IPS-NIHi7 (cell line): Measurements from ENCODE around the gene TBR1.

Source experiments
- DNase-seq: peaks from one replicate; pipeline ENCODE4 v3.0.0; 2012; ENCODE audit warnings: mixed read lengths; ENCODE audit errors: extremely low spot score

The TBR1 gene

GRCh38 chr2:161415987-161416707 is at the start of gene TBR1:
Gene TBR1 (plus strand): TSS chr2:161416297. CDS start chr2:161416411, 114 bp downstream.
- DNase-seq = no peak

GRCh38 chr2:161367675-161368074 is 48.4 kb upstream of the TBR1 start:
- no peak for DNase-seq

DNA sequence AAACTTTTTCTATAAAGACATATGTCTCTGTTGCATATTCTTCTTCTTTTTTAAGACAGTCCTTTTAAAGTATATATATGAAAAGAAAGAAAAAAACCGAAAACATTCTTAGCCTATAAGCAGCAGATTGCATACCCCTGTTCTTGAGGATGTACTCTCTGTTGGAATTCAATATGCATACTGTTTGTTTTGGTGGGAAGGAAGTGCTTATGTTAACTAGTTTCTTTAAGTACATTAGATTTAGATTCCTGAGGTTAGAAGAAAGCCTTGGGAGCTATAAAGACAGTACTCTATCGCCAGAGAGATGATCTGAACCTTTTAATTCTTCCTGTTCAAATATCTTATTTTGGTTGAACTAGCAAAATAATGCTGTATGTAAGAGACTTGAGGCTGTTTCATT is 46.8 kb upstream of the TBR1 start:
- no peak for DNase-seq

GRCh38 chr2:161370981-161371380 is 45.1 kb upstream of the TBR1 start:
- no peak for DNase-seq

DNA sequence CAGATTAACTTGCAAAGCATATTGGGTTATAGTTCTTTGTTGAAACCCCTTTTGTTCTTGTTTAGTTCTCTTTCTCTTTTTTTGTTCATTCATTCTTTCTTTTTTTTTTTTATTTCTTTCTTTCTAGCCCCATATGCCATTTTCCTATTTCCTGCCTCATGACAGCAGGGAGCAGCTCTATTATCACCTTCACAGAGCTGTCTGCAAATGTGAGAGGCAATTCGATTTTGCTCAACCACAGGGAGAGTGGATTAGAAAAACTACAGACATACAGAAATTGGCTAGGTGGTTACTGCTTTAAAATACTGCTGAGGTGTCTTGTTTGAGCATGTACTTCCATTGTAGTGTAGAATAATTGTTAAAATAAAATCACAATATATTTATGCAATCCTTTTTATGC is 44.2 kb upstream of the TBR1 start:
- no peak for DNase-seq

DNA sequence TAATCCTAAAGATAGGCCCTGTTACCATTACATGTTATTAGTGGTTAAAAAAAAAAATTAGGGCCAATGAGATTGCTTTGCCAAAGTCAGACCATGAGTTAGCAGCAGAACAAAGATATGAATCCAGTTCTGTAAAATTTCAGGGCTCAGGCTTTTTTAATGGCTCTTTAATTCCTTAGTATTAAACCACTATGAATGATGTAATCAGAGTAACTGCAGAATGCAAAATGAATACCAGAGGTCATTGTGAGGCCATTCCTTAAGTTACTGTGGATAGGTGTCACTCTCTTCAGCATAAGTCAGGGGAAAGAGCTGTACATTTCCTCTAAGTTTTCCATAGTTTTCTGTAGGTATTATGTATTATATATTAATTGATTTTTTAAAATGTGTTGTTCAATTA is 42.2 kb upstream of the TBR1 start:
- no peak for DNase-seq

DNA sequence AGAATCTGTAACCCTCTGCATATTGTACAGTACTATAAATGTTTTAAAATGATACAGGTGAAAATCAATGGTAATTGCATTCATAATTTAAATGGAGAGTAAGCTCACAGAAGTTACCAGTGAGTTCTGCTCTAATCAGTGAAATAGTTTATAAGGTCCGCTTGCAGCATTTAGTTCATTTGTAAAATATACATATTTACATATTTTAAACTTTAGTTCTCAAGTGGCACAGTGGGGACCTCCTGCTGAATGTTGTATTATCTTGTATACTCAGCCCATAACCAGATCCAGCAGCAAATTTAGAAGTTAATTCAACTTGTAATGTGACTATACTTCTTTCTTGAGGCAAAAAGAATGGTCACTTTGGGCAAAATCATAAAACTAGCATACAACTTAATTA is 41.7 kb upstream of the TBR1 start:
- no peak for DNase-seq

DNA sequence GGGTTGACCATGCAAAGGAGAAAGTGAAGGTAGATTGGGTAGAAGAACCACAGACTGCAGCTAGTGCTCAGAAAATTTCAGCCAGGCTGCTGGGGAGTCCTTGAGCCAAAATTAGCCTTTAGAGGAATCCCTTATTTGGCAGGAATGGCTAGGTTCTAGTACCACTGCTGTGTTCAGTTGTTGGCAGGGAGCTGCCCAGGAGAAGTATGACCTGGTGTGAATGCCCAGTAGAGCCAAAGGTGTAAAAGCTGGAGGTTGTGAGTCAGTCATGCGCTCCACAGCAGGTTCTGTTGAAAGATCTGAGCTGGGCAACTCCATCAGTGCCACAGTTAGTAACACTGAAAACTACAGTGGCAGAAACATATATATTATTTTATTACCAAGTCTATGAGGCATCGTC is 36.4 kb upstream of the TBR1 start:
- no peak for DNase-seq

DNA sequence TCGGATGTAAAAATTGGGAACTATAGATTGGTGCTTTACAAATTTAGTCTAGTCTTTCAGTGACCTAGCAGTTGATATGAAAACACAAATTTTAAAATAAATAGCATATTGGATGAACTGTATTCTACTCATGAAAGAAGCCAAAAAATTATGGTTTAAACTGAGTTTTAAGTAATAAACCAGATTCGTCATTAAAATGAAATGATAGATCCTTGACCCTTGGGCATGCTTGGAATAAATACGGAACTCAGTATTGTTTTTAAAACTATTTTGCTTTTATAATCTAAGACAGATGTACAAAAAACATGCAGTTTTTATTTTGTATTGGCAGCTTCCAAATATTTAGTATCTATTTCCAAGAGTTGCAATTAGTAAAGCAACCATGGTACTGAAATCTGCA is 34.6 kb upstream of the TBR1 start:
- DNase-seq = no peak

DNA sequence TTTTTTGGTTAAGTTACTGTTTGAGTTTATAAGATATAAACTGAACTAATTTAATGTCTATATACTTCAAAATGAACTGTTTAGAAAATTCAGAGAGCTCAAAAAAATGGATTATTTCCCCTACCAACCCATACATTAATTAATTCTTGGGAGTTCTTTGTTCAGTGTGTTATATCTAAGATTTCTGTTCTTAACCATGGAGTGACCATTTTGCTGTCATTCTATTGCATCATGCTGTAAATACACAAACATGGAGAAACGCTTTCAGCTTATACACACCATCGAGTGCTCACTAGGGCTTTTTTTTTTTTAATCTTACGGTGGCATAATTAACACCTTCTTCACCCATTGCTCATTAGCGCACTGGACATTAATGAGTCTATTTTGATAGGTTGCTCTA is 33.4 kb upstream of the TBR1 start:
- no peak for DNase-seq

DNA sequence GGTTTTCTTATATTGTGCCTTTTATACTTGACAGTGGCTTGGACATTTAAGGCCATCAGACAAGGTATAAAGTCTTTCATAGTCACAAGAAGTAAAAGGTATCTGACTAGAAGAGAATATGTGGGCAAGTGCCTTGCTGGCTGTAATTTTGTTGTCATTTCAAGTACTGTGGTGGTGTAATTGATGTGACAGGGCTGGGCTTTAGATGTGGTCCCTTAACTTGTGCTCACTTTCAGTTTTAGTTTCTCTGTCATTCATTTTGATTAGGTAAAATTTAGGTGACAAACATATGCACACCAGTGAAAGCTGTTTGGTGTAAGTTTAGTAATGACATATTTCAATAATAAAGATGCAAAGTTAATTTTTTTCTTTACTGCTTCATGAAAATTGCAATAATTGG is 31.2 kb upstream of the TBR1 start:
- no peak for DNase-seq

DNA sequence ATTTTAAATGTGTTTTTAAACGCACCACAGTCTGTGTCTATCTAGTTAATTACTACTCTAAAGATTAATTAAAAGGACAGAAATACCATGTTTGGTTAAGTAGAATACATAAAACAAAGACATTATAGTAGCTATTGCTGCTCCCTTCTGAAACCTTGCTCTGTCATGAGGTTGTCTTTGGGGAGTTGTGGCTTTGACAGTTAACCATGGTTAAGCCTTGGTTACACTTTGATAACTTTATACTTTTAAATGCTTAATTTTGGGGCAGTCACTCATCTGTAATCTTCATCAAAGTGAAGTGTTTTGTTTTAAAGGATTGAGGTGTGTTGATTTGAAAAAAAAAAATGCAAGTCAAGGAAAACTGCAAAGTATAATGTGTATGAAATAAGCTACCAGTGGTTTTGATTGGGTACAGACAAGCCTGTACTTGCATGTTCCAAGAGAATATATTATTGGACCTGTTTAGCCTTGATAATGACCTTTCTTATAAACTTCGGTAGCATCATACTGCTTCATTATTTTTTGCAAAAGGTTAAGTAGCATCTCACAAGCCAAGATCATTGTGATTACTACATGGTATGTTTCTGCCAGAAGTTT is 29.8 kb upstream of the TBR1 start:
- no peak for DNase-seq

- DNase-seq = no peak
Measured at GRCh38 chr2:161388146-161388779, 27.8 kb upstream of the TBR1 start.

DNA sequence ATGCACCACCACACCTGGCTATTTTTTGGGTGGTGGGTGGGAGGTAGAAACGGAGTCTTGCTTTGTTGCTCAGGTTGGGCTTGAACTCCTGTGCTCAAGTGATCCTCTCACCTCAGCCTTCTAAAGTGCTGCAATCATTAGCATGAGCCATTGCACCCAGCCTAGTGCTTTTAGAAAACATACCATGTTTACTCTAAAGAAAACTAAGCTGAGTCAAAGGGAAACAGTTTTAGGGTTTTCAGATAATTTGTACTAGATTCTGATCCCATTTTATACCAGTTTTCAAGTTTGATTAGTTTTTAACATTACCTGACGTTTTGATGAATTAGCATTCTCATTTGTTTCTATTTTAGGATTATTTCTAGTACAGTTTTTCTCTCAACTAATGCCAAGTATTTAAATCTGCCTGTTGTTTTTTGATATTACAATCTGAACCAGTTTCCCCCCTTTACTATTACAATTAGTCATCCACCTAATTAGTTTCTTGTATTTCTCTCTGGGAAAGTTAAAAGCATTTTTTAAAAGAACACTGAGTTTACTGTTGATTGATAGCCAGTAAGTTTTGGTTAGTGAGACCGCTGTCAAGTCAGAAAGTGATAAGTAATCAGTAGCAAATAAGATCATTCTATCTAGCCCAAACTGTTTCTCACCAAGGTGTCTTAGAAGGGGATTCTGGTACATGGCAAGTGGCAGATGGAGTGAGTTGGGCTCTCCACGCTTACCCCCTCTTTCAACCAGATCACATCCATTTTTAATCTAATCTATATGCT is 24.2 kb upstream of the TBR1 start:
- DNase-seq = no peak

- DNase-seq = no peak
Measured at GRCh38 chr2:161400076-161400475, 16.0 kb upstream of the TBR1 start.

GRCh38 chr2:161402297-161402696 is 13.8 kb upstream of the TBR1 start:
- DNase-seq = no peak

- DNase-seq = no peak
Measured at GRCh38 chr2:161406316-161406715, 9.8 kb upstream of the TBR1 start.

GRCh38 chr2:161407597-161407996 is 8.5 kb upstream of the TBR1 start:
- no peak for DNase-seq

DNA sequence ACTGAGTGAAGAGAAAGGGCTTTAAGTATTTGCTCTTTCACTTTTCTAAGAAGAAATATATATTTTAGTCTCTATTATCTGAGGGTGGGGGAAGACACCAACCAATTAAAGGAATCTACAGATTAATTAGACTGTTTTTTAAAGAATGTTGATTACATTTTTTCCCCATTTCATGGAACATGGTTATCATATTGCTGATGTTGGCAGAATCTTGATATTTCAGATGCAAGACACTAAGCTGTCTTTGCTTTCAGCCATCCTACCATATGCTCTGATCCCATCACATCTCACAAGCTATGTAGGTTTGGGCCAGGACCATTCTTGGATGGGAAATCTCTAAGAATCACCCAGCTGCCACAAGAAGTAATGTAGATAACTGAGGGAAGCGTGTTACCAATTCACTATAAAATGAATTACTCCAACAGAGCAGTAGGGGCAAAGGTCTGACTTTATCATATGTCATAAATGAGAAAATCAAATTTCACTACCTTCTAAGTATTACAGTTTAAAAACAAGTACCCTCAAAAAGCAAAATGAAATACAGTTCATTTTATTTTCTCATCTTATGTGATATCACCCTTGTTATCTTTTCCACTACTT is 6.7 kb upstream of the TBR1 start:
- DNase-seq = no peak

- no peak for DNase-seq
Measured at GRCh38 chr2:161412346-161412745, 3.8 kb upstream of the TBR1 start.

GRCh38 chr2:161414042-161415033 is 1.8 kb upstream of the TBR1 start:
- peak; percentile 50 for DNase-seq
